Activated CD8-positive, alpha-beta memory T cell treated with anti-CD3 and anti-CD28 coated beads, Interleukin-2, amount 50 U/mL, for 48 hours (primary cell): ENCODE data around the gene MTMR1.

Experiments used
- DNase-seq: peaks from one replicate; pipeline ENCODE4 v3.0.0-alpha.2; 2020

MTMR1 gene

GRCh38 chrX:150692831-150693724 lies at the start of gene MTMR1:
Gene MTMR1 (plus strand): TSS chrX:150693396. CDS start chrX:150693531, 135 bp downstream.
- DNase-seq: peak; percentile 69

GRCh38 chrX:150643958-150644357 lies 49.2 kb upstream of the MTMR1 start:
- DNase-seq: no peak

- no peak for DNase-seq
Measured at GRCh38 chrX:150644422-150644821, 48.8 kb upstream of the MTMR1 start.

GRCh38 chrX:150647331-150647730 lies 45.9 kb upstream of the MTMR1 start:
- no peak for DNase-seq

- no peak for DNase-seq
Measured at GRCh38 chrX:150648296-150648940, 44.8 kb upstream of the MTMR1 start.

- no peak for DNase-seq
Measured at GRCh38 chrX:150649096-150649870, 43.9 kb upstream of the MTMR1 start.

GRCh38 chrX:150651906-150652305 lies 41.3 kb upstream of the MTMR1 start:
- DNase-seq: no peak

- no peak for DNase-seq
Measured at GRCh38 chrX:150655788-150656187, 37.4 kb upstream of the MTMR1 start.

- DNase-seq: no peak
Measured at GRCh38 chrX:150663073-150663472, 30.1 kb upstream of the MTMR1 start.

- no peak for DNase-seq
Measured at GRCh38 chrX:150664290-150664689, 28.9 kb upstream of the MTMR1 start.

GRCh38 chrX:150676221-150676620 lies 17.0 kb upstream of the MTMR1 start:
- no peak for DNase-seq

GRCh38 chrX:150680974-150681373 lies 12.2 kb upstream of the MTMR1 start:
- DNase-seq: no peak

- no peak for DNase-seq
Measured at GRCh38 chrX:150683112-150683511, 10.1 kb upstream of the MTMR1 start.

GRCh38 chrX:150683536-150684146 lies 9.6 kb upstream of the MTMR1 start:
- DNase-seq: no peak

- DNase-seq: no peak
Measured at GRCh38 chrX:150688911-150689451, 4.2 kb upstream of the MTMR1 start.

GRCh38 chrX:150690126-150690525 lies 3.1 kb upstream of the MTMR1 start:
- no peak for DNase-seq

GRCh38 chrX:150692296-150692695 lies 900 bp upstream of the MTMR1 start:
- DNase-seq: no peak

GRCh38 chrX:150693725-150694574 lies 754 bp downstream of the MTMR1 start:
- peak; percentile 82 for DNase-seq

- DNase-seq: no peak
Measured at GRCh38 chrX:150694738-150695410, 1.7 kb downstream of the MTMR1 start.

- DNase-seq: no peak
Measured at GRCh38 chrX:150696331-150696730, 3.1 kb downstream of the MTMR1 start.

GRCh38 chrX:150696866-150697265 lies 3.7 kb downstream of the MTMR1 start:
- no peak for DNase-seq
